HS-27A (cell line): ENCODE data around the gene NGDN.

Source experiments
- DNase-seq: peaks from one replicate; pipeline ENCODE4 v3.0.0-alpha.2; 2012; ENCODE audit warnings: low read depth, missing footprints

NGDN gene

GRCh38 chr14:23469906-23470403 lies 452 bp downstream of the NGDN start:
- no peak for DNase-seq

- DNase-seq: no peak
These were observed 1.4 kb downstream of the NGDN start for GRCh38 chr14:23470947-23471346.

GRCh38 chr14:23478109-23478759 lies 8.7 kb downstream of the NGDN start:
- DNase-seq: peak; percentile 27

GRCh38 chr14:23481362-23481970 lies 12.0 kb downstream of the NGDN start:
- no peak for DNase-seq

- no peak for DNase-seq
These were observed 12.7 kb downstream of the NGDN start for GRCh38 chr14:23481979-23482822.

- no peak for DNase-seq
These were observed 13.3 kb downstream of the NGDN start for GRCh38 chr14:23482823-23483148.

- DNase-seq: no peak
These were observed 13.8 kb downstream of the NGDN start for GRCh38 chr14:23483236-23483854.

GRCh38 chr14:23485326-23485725 lies 15.8 kb downstream of the NGDN start:
- DNase-seq: no peak

GRCh38 chr14:23486036-23486435 lies 16.5 kb downstream of the NGDN start:
- DNase-seq: no peak

GRCh38 chr14:23487216-23487615 lies 17.7 kb downstream of the NGDN start:
- DNase-seq: no peak

GRCh38 chr14:23492618-23493272 lies 23.2 kb downstream of the NGDN start:
- no peak for DNase-seq

GRCh38 chr14:23494223-23494622 lies 24.7 kb downstream of the NGDN start:
- DNase-seq: no peak

GRCh38 chr14:23512156-23512555 lies 42.7 kb downstream of the NGDN start:
- DNase-seq: no peak

GRCh38 chr14:23513005-23513817 lies 43.7 kb downstream of the NGDN start:
- DNase-seq: no peak

GRCh38 chr14:23513818-23514643 lies 44.5 kb downstream of the NGDN start:
- DNase-seq: no peak

GRCh38 chr14:23514644-23514957 lies 45.1 kb downstream of the NGDN start:
- DNase-seq: no peak

GRCh38 chr14:23517650-23518326 lies 48.3 kb downstream of the NGDN start:
- DNase-seq: no peak

GRCh38 chr14:23518709-23519108 lies 49.2 kb downstream of the NGDN start:
- no peak for DNase-seq

- no peak for DNase-seq
These were observed 51.5 kb downstream of the NGDN start for GRCh38 chr14:23520899-23521533.
